ENCODE data around the gene DNAJC17. TPM values are rescaled to one million over a fixed set of nuclear protein-coding genes. Genes with fewer than 3 reads are reported as not detected.
A peak's percentile ranks its signal among the peaks of the same experiment; 100 is the strongest.

The DNAJC17 gene
- total RNA-seq, 2 experiments from 2014 or later: 41.5 to 43.6 TPM

DNA sequence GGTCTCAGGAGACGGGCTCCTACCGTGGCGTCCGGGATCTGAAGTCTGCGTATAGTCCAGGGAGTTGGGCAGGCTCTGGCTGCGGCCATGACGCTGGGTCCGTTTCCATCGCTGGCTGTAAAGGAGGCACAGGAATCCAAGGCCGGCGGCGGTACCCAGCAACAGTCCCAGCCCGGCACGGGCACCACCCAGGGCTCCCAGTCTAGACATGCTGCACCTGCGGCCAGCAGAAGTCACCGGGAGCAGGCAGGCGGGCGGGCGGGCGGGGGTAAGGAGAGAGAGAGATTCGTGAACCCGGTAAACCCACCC lies 52.7 kb downstream of the DNAJC17 start:
- peak overlapping the region; percentile 82 for H3K27ac Mint-ChIP-seq
- H3K9me3 Mint-ChIP-seq (ENCODE audit: low read depth): no peaks in the 10 kb centered on the region
- H3K4me1 Mint-ChIP-seq: peaks cover 27% of the 10 kb centered on the region
- CTCF ChIA-PET: interaction anchor here (1.3 kb wide), 1 partner anchor 10 kb away, joined by 3 read pairs; the partner anchor contains the start of gene GCHFR
- no peaks in the 10 kb centered on the region for H3K27me3 Mint-ChIP-seq
- H3K4me3 Mint-ChIP-seq: peak overlapping the region; percentile 91
- intact Hi-C loops (cut with DNase I, micrococcal nuclease): loop anchor here in 1 of 2 experiments (1.0 to 2.0 kb wide), 4 partner anchors 32 to 663 kb away; partner anchors contain the start of genes CHP1, EXD1, INO80 and RTF1
- ATAC-seq (peak; percentile 2), DNase-seq (peak; percentile 39)
- POLR2A ChIA-PET: no interaction called here
- H3K36me3 Mint-ChIP-seq (ENCODE audit: low read depth): peaks cover 26% of the 10 kb centered on the region

DNA sequence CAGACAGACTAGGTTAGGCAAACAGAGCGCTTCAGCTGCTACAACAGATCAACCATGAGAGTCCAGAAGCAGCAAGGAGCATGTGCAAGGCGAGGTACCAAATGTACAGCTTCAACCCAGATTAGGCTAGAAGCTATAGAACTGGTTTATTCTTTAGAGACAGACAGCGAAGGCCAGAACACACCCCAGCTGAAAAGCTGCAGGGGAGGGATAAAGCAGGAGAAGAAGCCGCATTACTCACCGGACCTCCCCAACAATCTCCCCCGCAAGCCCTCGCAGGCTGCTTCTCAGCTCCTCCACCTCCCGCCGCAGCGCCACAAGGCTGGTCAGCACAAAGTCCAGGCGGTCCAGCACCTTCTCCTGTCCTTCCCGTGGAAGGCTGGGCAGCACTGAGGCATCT lies 55.5 kb downstream of the DNAJC17 start:
- H3K27me3 Mint-ChIP-seq: no peaks in the 10 kb centered on the region
- H3K36me3 Mint-ChIP-seq (ENCODE audit: low read depth): peaks cover 39% of the 10 kb centered on the region
- POLR2A ChIA-PET: no interaction called here
- DNase-seq (no peak), ATAC-seq (no peak)
- CTCF ChIA-PET: interaction anchor here (0.6 to 1.7 kb wide), 4 partner anchors 13 to 1829 kb away, joined by 3 to 5 read pairs (median 4); no protein-coding TSS in a partner anchor
- no peaks in the 10 kb centered on the region for H3K9me3 Mint-ChIP-seq (ENCODE audit: low read depth)
- intact Hi-C loops (cut with DNase I, micrococcal nuclease): no loop called here
- H3K4me1 Mint-ChIP-seq: peaks cover 29% of the 10 kb centered on the region
- no peak overlapping the region for H3K27ac Mint-ChIP-seq
- H3K4me3 Mint-ChIP-seq: no peak overlapping the region

DNA sequence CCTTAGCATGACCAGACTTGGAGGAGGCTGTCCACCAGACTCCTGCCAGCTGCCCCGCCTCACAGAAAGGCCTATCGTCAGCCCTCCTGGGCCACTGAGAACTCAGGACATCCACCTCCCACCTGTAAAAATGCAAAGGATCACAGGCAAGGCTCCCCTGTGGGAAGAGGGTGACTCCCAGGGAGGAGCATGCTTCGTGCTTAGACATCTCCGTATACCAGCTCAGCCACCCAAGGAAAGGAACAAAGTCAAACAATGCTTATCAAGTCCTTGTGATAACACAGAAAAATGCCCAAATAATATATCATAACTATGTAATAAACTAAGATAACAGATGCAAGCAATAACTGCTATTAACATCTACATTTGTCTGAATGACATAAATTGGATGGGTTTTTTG lies 56.4 kb downstream of the DNAJC17 start:
- DNase-seq: no peak
- Mint-ChIP-seq H3K9me3 (ENCODE audit: low read depth) (no peaks in the 10 kb centered on the region), H3K4me1 (peaks cover 30% of the 10 kb centered on the region), H3K27ac (no peak overlapping the region), H3K36me3 (ENCODE audit: low read depth) (peaks cover 39% of the 10 kb centered on the region), H3K4me3 (no peak overlapping the region), H3K27me3 (no peaks in the 10 kb centered on the region)
- POLR2A ChIA-PET: no interaction called here
- intact Hi-C loops (cut with DNase I, micrococcal nuclease): no loop called here
- no peak for ATAC-seq
- CTCF ChIA-PET: interaction anchor here (1.3 to 1.7 kb wide), 2 partner anchors 20 to 32 kb away, joined by 4 read pairs; no protein-coding TSS in a partner anchor

- ChIA-PET CTCF (interaction anchor here (0.6 kb wide), 1 partner anchor 490 kb away, joined by 3 read pairs; no protein-coding TSS in a partner anchor), POLR2A (no interaction called here)
- peaks cover 45% of the 10 kb centered on the region for H3K36me3 Mint-ChIP-seq (ENCODE audit: low read depth)
- H3K4me1 Mint-ChIP-seq: peaks cover 38% of the 10 kb centered on the region
- no peaks in the 10 kb centered on the region for H3K27me3 Mint-ChIP-seq
- DNase-seq: no peak
- no peak overlapping the region for H3K4me3 Mint-ChIP-seq
- no peaks in the 10 kb centered on the region for H3K9me3 Mint-ChIP-seq (ENCODE audit: low read depth)
- intact Hi-C loops (cut with DNase I, micrococcal nuclease): loop anchor here in 1 of 2 experiments (10.0 kb wide), 1 partner anchor 146 kb away; the partner anchor contains the start of gene VPS18
- no peak overlapping the region for H3K27ac Mint-ChIP-seq
- ATAC-seq: no peak
Measured at GRCh38 chr15:40749151-40749630, 58.1 kb downstream of the DNAJC17 start.

DNA sequence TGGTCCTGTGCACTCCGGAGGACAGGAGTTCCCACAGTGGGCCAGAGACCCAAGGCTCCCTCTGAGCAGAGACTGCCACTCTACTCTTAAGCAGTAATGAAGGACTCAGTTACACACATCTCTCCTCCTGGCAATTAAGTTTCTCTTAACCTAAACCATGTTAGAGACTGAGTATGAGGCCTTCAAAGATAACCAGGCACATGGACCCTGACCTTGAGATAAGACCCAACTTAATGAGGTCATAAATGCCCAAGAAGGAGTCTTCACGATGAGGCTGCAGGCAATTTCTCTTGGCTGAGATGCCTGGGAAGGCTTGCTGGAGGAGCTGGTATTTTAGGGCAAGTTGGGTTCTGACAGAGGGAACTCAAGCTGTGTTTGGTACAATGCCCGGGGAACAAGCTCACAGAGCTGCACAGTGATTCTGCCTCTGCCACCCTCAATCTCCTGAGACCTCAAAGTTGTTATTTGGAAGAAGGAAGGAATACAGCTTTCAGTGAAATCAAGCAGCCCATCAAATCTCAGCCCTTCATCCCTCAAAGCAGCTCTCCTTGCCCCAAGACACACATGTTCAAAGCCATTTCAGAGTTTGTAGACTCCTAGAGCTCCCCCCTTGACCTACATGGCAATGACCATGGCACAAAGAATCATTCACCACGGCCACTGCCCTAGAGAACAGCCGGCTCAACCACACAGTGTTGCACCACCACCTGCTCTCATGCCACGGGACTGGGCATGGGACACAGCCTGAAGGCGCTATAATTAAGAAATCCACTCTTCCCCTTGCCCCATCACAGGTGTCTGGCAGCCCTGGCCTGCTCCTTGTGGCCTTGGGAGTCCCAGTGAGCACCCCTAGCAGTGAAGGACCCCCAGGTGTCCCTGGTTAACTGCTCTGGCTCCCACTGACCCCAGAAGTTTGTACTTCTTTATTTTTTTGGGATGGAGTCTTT lies 59.3 kb downstream of the DNAJC17 start:
- intact Hi-C loops (cut with DNase I, micrococcal nuclease): loop anchor here in 1 of 2 experiments (2.0 to 10.0 kb wide), 2 partner anchors 35 to 147 kb away; partner anchors contain the start of gene VPS18
- H3K9me3 Mint-ChIP-seq (ENCODE audit: low read depth): no peaks in the 10 kb centered on the region

DNA sequence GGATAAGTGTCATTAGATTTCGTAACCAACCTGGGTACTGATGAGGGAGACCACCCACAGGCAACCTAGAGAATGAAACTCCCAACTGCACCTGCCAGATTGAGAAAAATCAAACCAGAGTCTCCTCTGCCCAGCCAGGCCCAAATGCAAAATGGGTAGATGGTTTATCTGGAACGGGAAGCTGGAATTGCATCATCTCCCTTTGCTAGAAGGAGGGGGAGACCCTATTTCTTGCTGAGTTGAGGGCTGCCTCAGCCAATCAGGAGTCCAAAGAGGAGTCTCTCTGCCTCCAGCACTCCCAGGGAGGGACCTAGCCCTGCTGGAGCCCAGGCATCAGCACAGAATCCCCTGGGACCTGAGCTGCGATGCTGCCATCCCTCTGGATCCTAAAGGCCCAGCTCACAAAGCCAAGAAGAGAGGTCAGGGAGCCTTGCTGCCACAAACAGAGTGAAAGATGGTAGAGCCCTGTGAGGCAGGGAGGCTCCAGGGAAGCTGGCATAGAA lies 60.3 kb downstream of the DNAJC17 start:
- CTCF ChIA-PET: interaction anchor here (0.6 to 2.3 kb wide), 5 partner anchors 11 to 125 kb away, joined by 3 to 5 read pairs (median 3); no protein-coding TSS in a partner anchor
- H3K36me3 Mint-ChIP-seq (ENCODE audit: low read depth): peaks cover 45% of the 10 kb centered on the region

More for the DNA sequence above, 59.3 kb downstream of the DNAJC17 start:
- Mint-ChIP-seq H3K27me3 (no peaks in the 10 kb centered on the region), H3K4me3 (no peak overlapping the region), H3K4me1 (peaks cover 37% of the 10 kb centered on the region), H3K27ac (no peak overlapping the region), H3K36me3 (ENCODE audit: low read depth) (peaks cover 45% of the 10 kb centered on the region)
- ATAC-seq: no peak
- DNase-seq: no peak
- ChIA-PET CTCF (interaction anchor here (1.1 to 2.3 kb wide), 3 partner anchors 34 to 124 kb away, joined by 3 to 5 read pairs (median 3); no protein-coding TSS in a partner anchor), POLR2A (no interaction called here)

DNA sequence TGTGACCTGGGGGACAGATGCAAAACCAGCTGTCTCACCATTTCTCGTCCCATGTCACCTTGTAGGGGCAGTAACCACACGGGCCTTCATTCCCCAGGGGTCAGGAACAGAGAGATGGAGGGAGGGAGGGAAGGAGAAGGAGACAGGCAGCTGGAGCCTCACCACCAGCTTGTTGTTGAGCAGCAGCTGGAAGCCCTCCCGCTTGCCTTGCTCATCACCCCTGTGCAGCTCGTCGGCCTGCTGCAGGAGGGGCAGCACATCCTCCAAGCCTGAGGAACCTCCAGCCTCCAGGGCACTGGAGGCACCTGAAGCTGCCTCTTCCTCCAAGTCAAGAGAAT lies 62.5 kb downstream of the DNAJC17 start:
- DNase-seq: no peak
- Mint-ChIP-seq H3K9me3 (ENCODE audit: low read depth) (no peaks in the 10 kb centered on the region), H3K4me3 (no peak overlapping the region), H3K36me3 (ENCODE audit: low read depth) (peaks cover 37% of the 10 kb centered on the region), H3K27ac (no peak overlapping the region), H3K4me1 (peaks cover 25% of the 10 kb centered on the region), H3K27me3 (no peaks in the 10 kb centered on the region)
- ChIA-PET POLR2A (interaction anchor here (0.6 to 1.9 kb wide), 2 partner anchors 18 to 21 kb away, joined by 5 to 8 read pairs; no protein-coding TSS in a partner anchor), CTCF (interaction anchor here (0.6 to 2.6 kb wide), 10 partner anchors 9 to 159 kb away, joined by 3 to 10 read pairs (median 6); partner anchors contain the start of genes RAD51 and VPS18)
- intact Hi-C loops (cut with DNase I, micrococcal nuclease): loop anchor here (1.0 to 10.0 kb wide), 4 partner anchors 11 to 150 kb away; partner anchors contain the start of genes RAD51 (in 1 of the 2), RMDN3 (in 1 of the 2) and VPS18 (in 1 of the 2)
- no peak for ATAC-seq

More for the DNA sequence above, 60.3 kb downstream of the DNAJC17 start:
- no peak for DNase-seq
- Mint-ChIP-seq H3K9me3 (ENCODE audit: low read depth) (no peaks in the 10 kb centered on the region), H3K4me1 (peaks cover 30% of the 10 kb centered on the region), H3K4me3 (no peak overlapping the region), H3K27me3 (no peaks in the 10 kb centered on the region), H3K27ac (peak overlapping the region; percentile 13)
- intact Hi-C loops (cut with DNase I, micrococcal nuclease): loop anchor here (1.0 to 10.0 kb wide), 3 partner anchors 35 to 148 kb away; partner anchors contain the start of gene VPS18 (in 1 of the 2)
- POLR2A ChIA-PET: no interaction called here
- no peak for ATAC-seq

GRCh38 chr15:40743921-40744814 lies 63.1 kb downstream of the DNAJC17 start:
- Mint-ChIP-seq H3K27me3 (no peaks in the 10 kb centered on the region), H3K9me3 (ENCODE audit: low read depth) (no peaks in the 10 kb centered on the region), H3K36me3 (ENCODE audit: low read depth) (peaks cover 32% of the 10 kb centered on the region), H3K4me1 (peaks cover 25% of the 10 kb centered on the region), H3K4me3 (peak overlapping the region; percentile 4), H3K27ac (peak overlapping the region; percentile 71)
- CTCF ChIA-PET: interaction anchor here (0.6 to 2.6 kb wide), 15 partner anchors 9 to 160 kb away, joined by 3 to 10 read pairs (median 4); partner anchors contain the start of genes RAD51 and VPS18
- DNase-seq: peak; percentile 82
- intact Hi-C loops (cut with DNase I, micrococcal nuclease): loop anchor here (1.0 to 10.0 kb wide), 4 partner anchors 11 to 151 kb away; partner anchors contain the start of genes RAD51 (in 1 of the 2), RMDN3 (in 1 of the 2) and VPS18 (in 1 of the 2)
- POLR2A ChIA-PET: interaction anchor here (0.5 to 1.9 kb wide), 6 partner anchors 12 to 1186 kb away, joined by 3 to 8 read pairs (median 4); partner anchors contain the start of genes DNAJC17, RAD51 and ZFYVE19
- peak; percentile 93 for ATAC-seq

DNA sequence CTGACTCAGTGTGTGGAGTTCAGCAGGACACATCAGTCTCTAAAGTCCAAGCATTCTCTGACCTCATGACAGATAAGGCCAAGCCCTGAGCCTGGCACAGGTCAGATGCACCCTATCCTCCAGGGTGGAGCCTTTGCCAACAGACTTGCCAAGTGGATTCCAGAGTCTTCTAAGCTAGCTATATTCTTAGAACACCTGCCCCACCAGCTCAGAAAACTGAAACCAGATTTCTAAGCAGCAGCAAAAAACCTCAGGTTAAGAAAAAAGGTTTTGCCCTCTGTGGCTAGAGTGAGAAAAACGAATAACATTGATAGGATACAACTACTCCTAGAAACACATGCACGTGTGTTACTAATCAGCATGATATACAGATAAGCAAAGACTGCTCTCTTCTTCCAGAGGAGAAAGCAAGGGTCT lies 63.8 kb downstream of the DNAJC17 start:
- Mint-ChIP-seq H3K27ac (peak overlapping the region; percentile 59), H3K4me3 (no peak overlapping the region), H3K27me3 (no peaks in the 10 kb centered on the region), H3K36me3 (ENCODE audit: low read depth) (peaks cover 38% of the 10 kb centered on the region), H3K4me1 (peaks cover 25% of the 10 kb centered on the region), H3K9me3 (ENCODE audit: low read depth) (no peaks in the 10 kb centered on the region)
- POLR2A ChIA-PET: interaction anchor here (1.0 to 1.9 kb wide), 3 partner anchors 22 to 64 kb away, joined by 3 to 8 read pairs (median 5); partner anchors contain the start of genes DNAJC17, RAD51 and ZFYVE19
- peak; percentile 25 for ATAC-seq
- peak; percentile 19 for DNase-seq
- intact Hi-C loops (cut with DNase I, micrococcal nuclease): loop anchor here in 1 of 2 experiments (10.0 kb wide), 1 partner anchor 151 kb away; the partner anchor contains the start of gene VPS18
- CTCF ChIA-PET: interaction anchor here (0.7 to 2.6 kb wide), 9 partner anchors 8 to 154 kb away, joined by 3 to 10 read pairs (median 4); partner anchors contain the start of gene RAD51

DNA sequence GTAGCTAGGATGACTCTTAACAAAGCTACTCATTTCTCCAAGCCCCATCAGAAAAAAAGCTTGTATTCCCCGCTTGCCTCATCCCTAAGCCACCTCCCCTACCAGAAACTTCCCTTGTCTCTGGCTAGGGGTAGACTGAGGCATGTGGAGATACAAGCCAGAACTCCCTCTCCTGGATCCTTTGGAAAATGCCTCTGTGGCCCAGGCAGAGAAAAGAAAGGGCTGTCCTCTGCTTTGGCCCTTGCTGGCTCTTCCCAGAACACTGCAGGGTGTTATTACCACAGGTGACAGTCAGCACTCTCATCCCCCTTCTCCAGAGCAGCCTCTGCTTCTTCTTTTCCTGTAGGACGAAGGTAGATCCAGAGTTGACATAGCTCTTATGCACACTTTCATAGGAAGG lies 67.4 kb downstream of the DNAJC17 start:
- Mint-ChIP-seq H3K9me3 (ENCODE audit: low read depth) (no peaks in the 10 kb centered on the region), H3K27me3 (no peaks in the 10 kb centered on the region), H3K36me3 (ENCODE audit: low read depth) (peaks cover 42% of the 10 kb centered on the region), H3K27ac (no peak overlapping the region), H3K4me1 (peaks cover 17% of the 10 kb centered on the region), H3K4me3 (no peak overlapping the region)
- ChIA-PET CTCF (interaction anchor here (0.7 to 1.8 kb wide), 6 partner anchors 9 to 46 kb away, joined by 3 to 9 read pairs (median 4); partner anchors contain the start of gene C15orf62), POLR2A (interaction anchor here (0.5 to 0.6 kb wide), 2 partner anchors 99 to 490 kb away, joined by 3 to 4 read pairs; no protein-coding TSS in a partner anchor)
- DNase-seq: no peak
- intact Hi-C loops (cut with DNase I, micrococcal nuclease): loop anchor here in 1 of 2 experiments (10.0 kb wide), 1 partner anchor 155 kb away; the partner anchor contains the start of gene VPS18
- no peak for ATAC-seq
